ENCODE data around the gene ZBTB21.
"Not testable (repeated sequence)": the region's sequence is repeated elsewhere in the genome, so short reads cannot be mapped to it uniquely, and the experiment has no call there.

The ZBTB21 gene

GRCh38 chr21:41966041-41966833 lies 43.9 kb downstream of the ZBTB21 start:
- peak; percentile 57 for DNase-seq

- DNase-seq, result no peak
These were observed 44.6 kb downstream of the ZBTB21 start for GRCh38 chr21:41965461-41966013.

- DNase-seq, result peak; percentile 86
These were observed 45.1 kb downstream of the ZBTB21 start for GRCh38 chr21:41965045-41965444.

GRCh38 chr21:41964171-41964570 lies 46.0 kb downstream of the ZBTB21 start:
- DNase-seq, result no peak

- no peak for DNase-seq
These were observed 47.7 kb downstream of the ZBTB21 start for GRCh38 chr21:41962425-41962966.

GRCh38 chr21:41961753-41962152 lies 48.4 kb downstream of the ZBTB21 start:
- no peak for DNase-seq

- DNase-seq, result no peak
These were observed 48.9 kb downstream of the ZBTB21 start for GRCh38 chr21:41961282-41961701.

- DNase-seq, result no peak
These were observed 49.8 kb downstream of the ZBTB21 start for GRCh38 chr21:41960386-41960785.

GRCh38 chr21:41959697-41960096 lies 50.5 kb downstream of the ZBTB21 start:
- DNase-seq, result not testable (repeated sequence)

GRCh38 chr21:41958886-41959563 lies 51.1 kb downstream of the ZBTB21 start:
- peak; percentile 12 for DNase-seq

GRCh38 chr21:41957991-41958766 lies 52.0 kb downstream of the ZBTB21 start:
- peak; percentile 72 for DNase-seq

- peak; percentile 19 for DNase-seq
These were observed 53.0 kb downstream of the ZBTB21 start for GRCh38 chr21:41956926-41957729.

- no peak for DNase-seq
These were observed 54.6 kb downstream of the ZBTB21 start for GRCh38 chr21:41955516-41955915.

- DNase-seq, result no peak
These were observed 55.3 kb downstream of the ZBTB21 start for GRCh38 chr21:41954654-41955499.

GRCh38 chr21:41953831-41954653 lies 56.1 kb downstream of the ZBTB21 start, which contains the start of gene C2CD2:
Gene C2CD2 (minus strand): TSS chr21:41954018. CDS start chr21:41953648, 370 bp downstream.
- peak; percentile 88 for DNase-seq

GRCh38 chr21:41953249-41953830 lies 56.8 kb downstream of the ZBTB21 start:
- peak; percentile 53 for DNase-seq

- no peak for DNase-seq
These were observed 57.5 kb downstream of the ZBTB21 start for GRCh38 chr21:41952568-41953248.

GRCh38 chr21:41951876-41952567 lies 58.1 kb downstream of the ZBTB21 start:
- no peak for DNase-seq

All from NCI-H69 (cell line).